ENCODE measurements around the gene PPP1R12C.
A peak's percentile ranks its signal among the peaks of the same experiment; 100 is the strongest.

PPP1R12C gene

GRCh38 chr19:55116859-55117662 is at the start of gene PPP1R12C:
PPP1R12C (minus strand) TSS chr19:55117637; CDS start chr19:55117543, 94 bp downstream.
- H3K27ac ChIP-seq, result peak within 1 kb of the TSS; percentile 86
- no peak for TF ChIP-seq CTCF (conservative IDR thresholded peaks at IDR 0.05)

DNA sequence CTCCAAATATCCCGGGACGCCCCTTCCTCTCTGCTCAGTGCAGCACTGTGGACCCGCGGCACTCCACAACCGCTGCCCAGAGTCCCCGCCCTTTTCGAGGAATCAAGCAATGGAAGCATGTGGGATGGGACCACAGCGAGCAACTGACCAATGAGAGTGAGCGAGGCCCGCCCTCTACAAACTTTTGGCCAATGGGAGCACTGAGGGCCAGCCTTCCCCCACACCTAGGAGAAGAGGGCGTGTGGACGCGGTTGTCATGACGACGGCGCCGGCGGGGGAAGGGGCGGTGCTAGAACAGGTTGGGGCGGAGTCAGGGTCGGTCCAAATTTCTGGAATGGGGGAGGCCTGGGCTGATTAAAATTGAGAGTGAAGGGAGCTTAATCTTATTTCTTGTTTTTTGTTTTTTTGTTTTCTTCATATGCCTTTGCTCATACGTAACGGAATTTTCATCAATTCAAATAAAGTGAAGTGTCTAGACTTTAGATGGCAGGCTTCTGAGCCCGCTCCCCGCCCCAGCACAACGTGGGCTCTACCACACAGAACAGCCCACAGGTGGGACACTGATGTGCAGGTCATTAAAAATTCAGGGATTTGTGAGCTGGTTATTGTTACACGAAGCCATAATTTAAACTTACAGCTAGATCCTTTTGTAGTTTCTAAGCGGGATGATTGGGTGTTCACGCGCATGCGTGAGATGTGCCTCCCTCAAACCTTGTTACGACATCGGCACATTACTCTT is 49.3 kb upstream of the PPP1R12C start, which contains the start of gene DNAAF3:
TSS of gene DNAAF3 (minus strand) at position 84 of the 739 bp plus-strand sequence. CDS start 200 bp downstream, outside the sequence.
- peak within 1 kb of the TSS; percentile 83 for H3K27ac ChIP-seq
- no peak for TF ChIP-seq CTCF (conservative IDR thresholded peaks at IDR 0.05)

DNA sequence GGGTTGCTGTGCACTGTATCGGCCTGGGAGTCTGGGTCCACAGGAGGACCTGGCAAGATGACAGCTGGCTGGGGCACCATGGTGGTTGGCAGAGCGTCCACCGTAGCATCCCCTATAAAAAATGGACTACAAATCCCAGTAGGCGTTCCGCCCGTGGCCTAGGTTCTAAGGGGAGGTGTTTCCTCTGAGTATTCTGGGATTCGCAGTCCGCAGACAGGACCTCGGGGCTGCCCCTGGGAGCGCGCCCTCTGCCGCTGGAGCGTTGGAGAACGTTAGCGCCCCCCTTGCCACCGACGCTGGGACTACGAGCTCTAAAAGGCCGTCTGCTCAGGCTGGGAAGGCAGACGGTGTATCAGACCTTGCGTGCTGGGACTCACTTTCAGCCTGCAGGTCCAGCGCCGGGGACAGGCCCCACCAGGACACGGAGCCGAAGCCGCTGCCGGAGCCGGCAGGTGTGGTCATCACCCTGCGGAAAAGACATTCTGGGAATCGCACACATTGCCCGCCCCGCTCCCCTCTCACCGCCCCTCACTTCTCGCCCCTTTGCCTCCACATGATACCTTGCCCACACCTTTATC is 48.6 kb upstream of the PPP1R12C start:
- TF ChIP-seq CTCF (conservative IDR thresholded peaks at IDR 0.05), result peak; percentile 68
- H3K27ac ChIP-seq, result no peak overlapping the region

GRCh38 chr19:55161571-55162322 is 44.3 kb upstream of the PPP1R12C start:
- no peak overlapping the region for H3K27ac ChIP-seq
- TF ChIP-seq CTCF (conservative IDR thresholded peaks at IDR 0.05), result no peak

DNA sequence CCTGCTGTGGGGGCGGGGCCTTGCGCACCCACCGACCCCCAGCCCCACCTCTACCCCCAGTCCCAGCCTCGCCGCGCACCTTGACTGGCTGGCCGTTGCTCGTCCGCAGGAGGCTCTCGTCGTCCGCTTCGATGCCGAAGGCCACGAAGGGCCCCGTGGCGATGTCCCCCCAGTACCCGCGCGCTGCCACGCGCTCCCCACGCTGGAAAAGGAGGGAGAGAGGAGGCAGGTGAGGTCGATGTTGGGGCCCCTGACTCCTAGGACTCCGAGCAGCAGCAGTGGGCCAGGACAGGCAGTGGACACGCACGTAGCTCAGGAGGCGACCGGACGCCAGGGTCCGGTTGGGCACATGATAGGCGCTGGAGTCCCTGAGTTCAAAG is 43.5 kb upstream of the PPP1R12C start:
- no peak overlapping the region for H3K27ac ChIP-seq
- TF ChIP-seq CTCF (conservative IDR thresholded peaks at IDR 0.05), result no peak

GRCh38 chr19:55160128-55160985 is 42.9 kb upstream of the PPP1R12C start:
- peak; percentile 99 for TF ChIP-seq CTCF (conservative IDR thresholded peaks at IDR 0.05)
- no peak overlapping the region for H3K27ac ChIP-seq

Measured in VCaP (cell line).